Measurements from ENCODE around the gene SRPRA.

DNA sequence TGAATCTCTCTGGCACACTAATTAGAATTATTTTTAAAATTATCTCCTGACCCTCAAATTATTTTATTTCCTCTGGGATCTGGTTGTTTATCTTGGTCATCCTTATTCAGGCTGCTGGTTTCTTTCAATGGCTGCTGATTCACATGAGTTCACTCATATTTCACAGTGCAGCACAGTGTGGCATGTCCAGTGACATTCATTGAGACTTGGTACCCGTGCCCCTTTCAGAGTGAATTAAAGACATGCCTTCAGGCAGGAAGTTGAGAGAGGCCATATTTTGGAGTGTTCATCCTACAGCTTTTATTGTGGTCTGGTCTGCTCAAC lies 48.7 kb upstream of the SRPRA start:
- no peak for TF ChIP-seq HDGF (IDR thresholded peaks at IDR 0.05; ENCODE audit: borderline replicate concordance)
- no peak for TF ChIP-seq SP1 (IDR thresholded peaks at IDR 0.05)
- no peak for TF ChIP-seq FOXM1 (IDR thresholded peaks at IDR 0.05; ENCODE audit: borderline replicate concordance)
- TF ChIP-seq BHLHE40 (IDR thresholded peaks at IDR 0.05; ENCODE audit: borderline replicate concordance), result no peak
- no peak for TF ChIP-seq TARDBP (IDR thresholded peaks at IDR 0.05)
- no peak for TF ChIP-seq ARNT (IDR thresholded peaks at IDR 0.05)
- TF ChIP-seq FOXK2 (IDR thresholded peaks at IDR 0.05), result no peak
- TF ChIP-seq L3MBTL2 (conservative IDR thresholded peaks at IDR 0.05), result no peak
- TF ChIP-seq NFRKB (IDR thresholded peaks at IDR 0.05), result no peak

All from HEK293T (cell line).